GM23338 (cell line): ENCODE measurements around the gene PPP2R3B. TPM values are rescaled to one million over a fixed set of nuclear protein-coding genes. Genes with fewer than 3 reads are reported as not detected.

Experiments
- ATAC-seq: fragments of 200-7000 bp; cut with Tn5 transposase; 3 replicates; pipeline ENCODE4 v1.9.1; 2020
- DNase-seq: peaks from one replicate; pipeline ENCODE4 v3.0.0-alpha.2; 2015; ENCODE audit warnings: low spot score
- H2AFZ ChIP-seq: fragments of 200-600 bp; sonication (generic); 2 replicates; pipeline ENCODE4 v1.8.0; 2016; ENCODE audit warnings: antibody characterized with exemption, mild to moderate bottlenecking, moderate library complexity
- H3F3A ChIP-seq: fragments of 200-600 bp; sonication (generic); replicated peaks from 2 replicates; pipeline ENCODE4 v1.8.0; 2017; ENCODE audit warnings: antibody characterized with exemption, mixed run types, low read depth
- H3K27ac ChIP-seq: fragments of 200-600 bp; sonication (generic); 2 replicates; pipeline ENCODE4 v1.6.1; 2016; ENCODE audit warnings: low read depth
- H3K27me3 ChIP-seq: fragments of 200-600 bp; sonication (generic); 2 replicates; pipeline ENCODE4 v1.8.0; 2016; ENCODE audit warnings: mild to moderate bottlenecking, mixed run types, moderate library complexity; ENCODE audit not compliant: insufficient read depth
- H3K36me3 ChIP-seq: fragments of 200-600 bp; sonication (generic); 2 replicates; pipeline ENCODE4 v1.8.0; 2016; ENCODE audit warnings: mild to moderate bottlenecking; ENCODE audit not compliant: insufficient read depth
- H3K4me1 ChIP-seq: fragments of 200-600 bp; sonication (generic); 2 replicates; pipeline ENCODE4 v1.8.0; 2016; ENCODE audit warnings: mild to moderate bottlenecking, moderate library complexity; ENCODE audit not compliant: insufficient read depth
- H3K4me2 ChIP-seq: fragments of 200-600 bp; sonication (generic); 2 replicates; pipeline ENCODE4 v1.7.1; 2017; ENCODE audit warnings: mixed run types
- H3K4me3 ChIP-seq: fragments of 200-600 bp; sonication (generic); 2 replicates; pipeline ENCODE4 v1.6.1; 2016; ENCODE audit warnings: mixed run types
- H3K79me2 ChIP-seq: fragments of 200-600 bp; sonication (generic); replicated peaks from 2 replicates; pipeline ENCODE4 v1.8.0; 2017; ENCODE audit warnings: mild to moderate bottlenecking; ENCODE audit not compliant: insufficient read depth
- H3K9me2 ChIP-seq: fragments of 200-600 bp; sonication (generic); 2 replicates; pipeline ENCODE4 v1.8.0; 2017; ENCODE audit not compliant: insufficient read depth
- H4K20me1 ChIP-seq: fragments of 200-600 bp; sonication (generic); replicated peaks from 2 replicates; pipeline ENCODE4 v1.8.0; 2017; ENCODE audit warnings: mild to moderate bottlenecking; ENCODE audit not compliant: insufficient read depth
- H3K27ac Mint-ChIP-seq: 2 replicates; pipeline ENCODE4 v1.8.0; 2020; ENCODE audit warnings: inconsistent platforms, mild to moderate bottlenecking, moderate library complexity, mixed read lengths
- H3K27me3 Mint-ChIP-seq: 3 replicates; pipeline ENCODE4 v1.8.0; 2022; ENCODE audit warnings: low read depth, mild to moderate bottlenecking, moderate library complexity, mixed read lengths, inconsistent platforms; ENCODE audit not compliant: insufficient read depth, poor library complexity
- H3K36me3 Mint-ChIP-seq: 3 replicates; pipeline ENCODE4 v1.8.0; 2021; ENCODE audit warnings: low read depth, mild to moderate bottlenecking, inconsistent platforms, moderate library complexity, mixed read lengths
- H3K4me1 Mint-ChIP-seq: 3 replicates; pipeline ENCODE4 v1.8.0; 2020; ENCODE audit warnings: mild to moderate bottlenecking, inconsistent platforms, mixed read lengths
- H3K4me3 Mint-ChIP-seq: 3 replicates; pipeline ENCODE4 v1.8.0; 2021; ENCODE audit warnings: moderate library complexity, mild to moderate bottlenecking, inconsistent platforms, mixed read lengths
- H3K9me3 Mint-ChIP-seq: 3 replicates; pipeline ENCODE4 v1.8.0; 2020; ENCODE audit warnings: moderate library complexity, mild to moderate bottlenecking, inconsistent platforms, mixed read lengths
- CTCF ChIP-seq, 2 experiments: fragments of 200-600 bp in 1 of 2; sonication (generic) in 1 of 2; conservative IDR thresholded peaks; 2 replicates each; pipeline versions ENCODE4 v1.5.1 to v1.6.1; 2016 to 2017; ENCODE audit warnings: antibody characterized with exemption in 2 of 2, low read depth in 2 of 2, mild to moderate bottlenecking in 2 of 2, moderate library complexity in 1 of 2
- ETS1 ChIP-seq: IDR thresholded peaks from 2 replicates; pipeline ENCODE4 v1.6.1; 2016; ENCODE audit warnings: antibody characterized with exemption
- EZH2phosphoT487 ChIP-seq: fragments of 200-600 bp; sonication (generic); IDR thresholded peaks from one replicate; pipeline ENCODE4 v1.8.1; 2018; ENCODE audit warnings: antibody characterized with exemption; ENCODE audit not compliant: unreplicated experiment
- JUNB ChIP-seq: IDR thresholded peaks from one replicate; pipeline ENCODE4 v1.6.1; 2016; ENCODE audit warnings: antibody characterized with exemption; ENCODE audit not compliant: unreplicated experiment
- NANOG ChIP-seq: IDR thresholded peaks from 2 replicates; pipeline ENCODE4 v1.6.1; 2016; ENCODE audit warnings: antibody characterized with exemption, borderline replicate concordance
- POLR2AphosphoS5 ChIP-seq: IDR thresholded peaks from 2 replicates; pipeline ENCODE4 v1.6.1; 2016; ENCODE audit warnings: antibody characterized with exemption, low read depth
- STAT1 ChIP-seq: IDR thresholded peaks from one replicate; pipeline ENCODE4 v1.6.1; 2016; ENCODE audit warnings: antibody characterized with exemption; ENCODE audit not compliant: unreplicated experiment
- ZNF114 ChIP-seq: fragments of 250-450 bp; sonication (Bioruptor Pico); IDR thresholded peaks from 2 replicates; pipeline ENCODE4 v1.5.0; 2020; ENCODE audit warnings: mild to moderate bottlenecking, moderate library complexity
- ZNF331 ChIP-seq: fragments of 250-450 bp; sonication (Bioruptor Pico); IDR thresholded peaks from 2 replicates; pipeline ENCODE4 v1.5.0; 2020; ENCODE audit warnings: low read depth, mild to moderate bottlenecking, moderate library complexity
- polyA plus RNA-seq: library from polyadenylated mRNA; unstranded; fragments of >200 nt; fragmentation: Nextera tagmentation; extraction: Ambion mirVana; gene quantifications from 2 replicates; pipeline ENCODE4 v1.2.1, GENCODE V29; 2016
- total RNA-seq: library from RNA; depleted of rRNA; stranded (reverse); fragments of >200 nt; shearing (Covaris generic); gene quantifications from 2 replicates; pipeline ENCODE4 v1.2.3, GENCODE V29; 2014

Gene PPP2R3B
- total and polyA plus RNA-seq, 2 experiments from 2014 or later = 50.1 to 104 TPM

- Histone ChIP-seq H3K4me1 (no peaks in the 10 kb centered on the region), H4K20me1 (peaks cover 24% of the 10 kb centered on the region), H3K4me2 (no peak overlapping the region), H2AFZ (no peak overlapping the region), H3K79me2 (peaks cover 28% of the 10 kb centered on the region), H3K27me3 (no peaks in the 10 kb centered on the region), H3K36me3 (peaks cover 81% of the 10 kb centered on the region), H3K27ac (no peak overlapping the region), H3K4me3 (no peak overlapping the region), H3K9me2 (0 out of 2 replicates have a peak, but pooled peaks cover 3% of the 10 kb centered on the region), H3F3A (peaks cover 23% of the 10 kb centered on the region)
- peaks cover 93% of the 10 kb centered on the region for H3K36me3 Mint-ChIP-seq
- H3K9me3 Mint-ChIP-seq = 0 out of 3 replicates have a peak, but pooled peaks cover 3% of the 10 kb centered on the region
- no peak for TF ChIP-seq POLR2AphosphoS5
- H3K4me3 Mint-ChIP-seq = no peak overlapping the region
- DNase-seq (no peak), ATAC-seq (no peak)
- 0 out of 3 replicates have a peak, but pooled peaks cover 4% of the 10 kb centered on the region for H3K4me1 Mint-ChIP-seq
- peaks cover 6% of the 10 kb centered on the region for H3K27me3 Mint-ChIP-seq
- H3K27ac Mint-ChIP-seq = no peak overlapping the region
Measured at GRCh38 chrX:291411-291901, 95.3 kb downstream of the PPP2R3B start.

- no peak overlapping the region for H3K27ac ChIP-seq
- H4K20me1 ChIP-seq = peaks cover 31% of the 10 kb centered on the region
- Mint-ChIP-seq H3K9me3 (0 out of 3 replicates have a peak, but pooled peaks cover 3% of the 10 kb centered on the region), H3K4me1 (0 out of 3 replicates have a peak, but pooled peaks cover 8% of the 10 kb centered on the region), H3K27me3 (peaks cover 8% of the 10 kb centered on the region), H3K27ac (no peak overlapping the region), H3K36me3 (peaks cover 93% of the 10 kb centered on the region), H3K4me3 (no peak overlapping the region)
- H3K4me3 ChIP-seq = no peak overlapping the region
- H3K9me2 ChIP-seq = 0 out of 2 replicates have a peak, but pooled peaks cover 3% of the 10 kb centered on the region
- no peaks in the 10 kb centered on the region for H3K27me3 ChIP-seq
- ATAC-seq = no peak
- TF ChIP-seq ZNF114 (CRISPR knock-in tag) (no peak), CTCF (conservative IDR thresholded peaks at IDR 0.05; ENCODE audit: low read depth in 2 of 2) (no peak), ETS1 (no peak), ZNF331 (no peak), NANOG (no peak), EZH2phosphoT487 (no peak), STAT1 (no peak), JUNB (no peak)
- DNase-seq = no peak
- no peak overlapping the region for H3K4me2 ChIP-seq
- no peak overlapping the region for H2AFZ ChIP-seq
- H3K4me1 ChIP-seq = no peaks in the 10 kb centered on the region
- H3F3A ChIP-seq = peaks cover 21% of the 10 kb centered on the region
- peaks cover 36% of the 10 kb centered on the region for H3K79me2 ChIP-seq
- H3K36me3 ChIP-seq = peaks cover 80% of the 10 kb centered on the region
Measured at GRCh38 chrX:290476-291166, 96.1 kb downstream of the PPP2R3B start.
